Fibroblast of skin of left quadriceps (primary cell): ENCODE results near the gene DNASE1L1.

Experiments used
- DNase-seq, 2 experiments: peaks; one replicate each; pipeline ENCODE4 v3.0.0-alpha.2; 2013; ENCODE audit warnings: low read depth in 2 of 2

The DNASE1L1 gene

DNA sequence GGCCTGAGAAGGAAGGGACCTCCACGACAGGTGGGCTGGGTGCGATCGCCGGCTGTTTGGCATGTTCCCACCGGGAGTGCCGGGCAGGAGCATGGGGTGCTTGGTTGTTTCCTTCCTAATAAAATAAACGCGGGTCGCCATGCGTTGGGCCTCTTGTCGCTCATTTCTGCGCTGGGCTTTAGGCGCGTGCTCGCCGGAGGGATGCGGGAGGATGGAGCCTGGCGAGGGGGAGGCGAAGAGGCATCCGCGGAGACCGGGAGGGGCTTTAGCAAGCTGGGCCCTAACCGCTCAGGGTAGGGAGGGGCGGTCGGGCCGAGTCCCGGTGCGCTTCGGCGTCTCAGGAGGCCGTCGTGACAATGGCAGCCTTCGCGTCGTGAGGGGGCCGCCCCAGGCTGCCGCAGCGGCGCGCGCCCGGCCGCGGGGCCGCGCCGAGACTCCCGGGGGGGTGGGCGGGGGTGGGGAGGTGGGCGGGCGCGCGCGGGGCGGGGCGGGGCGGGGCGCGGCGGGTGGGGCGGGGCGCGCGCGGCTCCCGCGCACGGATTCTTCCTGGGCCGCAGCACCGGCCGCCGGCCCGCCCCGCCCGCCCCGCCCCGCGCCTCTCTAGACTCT lies 27.4 kb upstream of the DNASE1L1 start:
- DNase-seq: no peak

DNA sequence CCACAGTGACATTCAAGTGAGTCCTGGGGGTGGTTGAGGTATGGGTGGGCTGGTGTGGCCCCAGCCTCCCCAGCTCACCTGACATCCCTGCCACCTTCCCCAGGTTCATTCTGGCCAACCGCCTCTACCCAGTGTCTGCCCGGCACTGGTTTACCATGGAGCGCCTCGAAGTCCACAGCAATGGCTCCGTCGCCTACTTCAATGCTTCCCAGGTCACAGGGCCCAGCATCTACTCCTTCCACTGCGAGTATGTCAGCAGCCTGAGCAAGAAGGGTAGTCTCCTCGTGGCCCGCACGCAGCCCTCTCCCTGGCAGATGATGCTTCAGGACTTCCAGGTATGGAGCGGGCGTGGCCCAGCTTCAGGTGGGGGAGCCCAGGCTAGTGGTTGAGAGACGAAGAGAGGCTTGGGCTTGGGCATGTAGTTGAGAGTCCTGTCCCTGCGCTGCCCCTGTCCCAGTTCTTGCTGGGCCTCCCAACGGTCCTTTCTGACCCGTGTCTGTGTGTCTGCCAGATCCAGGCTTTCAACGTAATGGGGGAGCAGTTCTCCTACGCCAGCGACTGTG lies 26.2 kb upstream of the DNASE1L1 start:
- DNase-seq: no peak

DNA sequence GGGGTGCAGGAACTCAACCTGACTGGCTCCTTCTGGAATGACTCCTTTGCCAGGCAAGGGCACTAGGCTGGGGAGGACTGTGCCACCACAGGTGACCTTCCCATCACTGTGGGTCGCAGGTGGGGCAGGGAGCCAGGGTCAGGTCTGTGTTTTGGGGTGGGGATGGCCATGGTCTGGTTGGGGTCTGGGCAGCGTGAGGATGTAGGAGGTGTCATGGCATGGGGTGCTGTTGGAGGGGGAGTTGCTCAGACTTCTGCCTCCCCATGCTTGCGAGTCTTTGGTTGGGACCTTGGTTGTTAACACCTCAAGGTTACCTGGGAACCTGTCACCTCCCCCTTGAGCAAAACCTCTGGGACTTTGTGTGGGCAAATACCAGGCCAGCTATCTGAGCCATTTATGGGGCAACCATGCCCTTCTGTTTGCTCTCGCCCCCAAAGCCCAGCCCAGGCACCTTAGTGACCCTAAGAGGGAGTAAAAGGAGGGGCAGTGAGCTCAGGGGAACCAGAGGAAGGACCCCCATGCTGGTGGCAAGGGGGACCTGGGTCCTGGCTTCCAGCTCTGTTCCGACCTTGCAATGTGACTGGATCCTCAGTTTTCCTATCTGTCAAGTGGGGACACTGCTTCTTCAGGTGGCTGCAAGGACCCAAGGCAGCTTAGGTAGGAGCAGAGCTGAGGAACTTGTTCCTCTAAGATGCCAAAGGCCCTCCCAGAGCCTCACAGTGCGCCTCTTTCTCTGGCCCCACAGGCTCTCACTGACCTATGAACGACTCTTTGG lies 25.5 kb upstream of the DNASE1L1 start:
- no peak for DNase-seq

DNA sequence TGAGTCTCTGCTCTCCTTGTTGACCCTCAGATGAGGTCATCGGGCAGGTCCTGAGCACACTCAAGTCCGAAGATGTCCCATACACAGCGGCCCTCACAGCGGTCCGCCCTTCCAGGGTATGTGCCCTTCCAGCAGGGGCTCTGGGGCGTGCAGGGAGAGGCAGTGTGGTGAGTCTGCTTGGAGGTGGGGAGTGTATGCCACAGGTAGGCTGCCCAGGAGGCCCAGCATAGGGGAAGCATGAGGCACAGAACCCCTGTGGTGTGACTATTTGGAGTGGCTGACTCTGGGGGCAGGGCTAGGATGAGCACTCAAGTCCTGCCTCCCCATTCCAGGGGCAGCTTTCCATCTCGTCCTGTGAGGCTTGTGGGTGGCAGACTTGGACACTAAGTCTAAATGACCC lies 24.6 kb upstream of the DNASE1L1 start:
- no peak for DNase-seq

DNA sequence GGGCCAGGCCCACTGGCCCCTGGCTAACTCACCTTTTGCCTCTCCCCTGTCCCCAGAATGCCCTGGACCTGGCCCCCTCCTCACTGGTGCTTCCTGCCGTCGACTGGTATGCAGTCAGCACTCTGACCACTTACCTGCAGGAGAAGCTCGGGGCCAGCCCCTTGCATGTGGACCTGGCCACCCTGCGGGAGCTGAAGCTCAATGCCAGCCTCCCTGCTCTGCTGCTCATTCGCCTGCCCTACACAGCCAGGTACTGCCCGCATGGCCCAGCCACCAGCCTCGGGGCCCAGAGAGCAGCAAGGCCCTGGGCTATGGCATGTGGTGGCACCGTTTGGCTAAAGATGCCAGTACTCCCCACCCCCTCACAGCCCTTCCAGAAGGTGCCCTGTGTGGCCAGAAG lies 23.2 kb upstream of the DNASE1L1 start:
- DNase-seq: no peak

DNA sequence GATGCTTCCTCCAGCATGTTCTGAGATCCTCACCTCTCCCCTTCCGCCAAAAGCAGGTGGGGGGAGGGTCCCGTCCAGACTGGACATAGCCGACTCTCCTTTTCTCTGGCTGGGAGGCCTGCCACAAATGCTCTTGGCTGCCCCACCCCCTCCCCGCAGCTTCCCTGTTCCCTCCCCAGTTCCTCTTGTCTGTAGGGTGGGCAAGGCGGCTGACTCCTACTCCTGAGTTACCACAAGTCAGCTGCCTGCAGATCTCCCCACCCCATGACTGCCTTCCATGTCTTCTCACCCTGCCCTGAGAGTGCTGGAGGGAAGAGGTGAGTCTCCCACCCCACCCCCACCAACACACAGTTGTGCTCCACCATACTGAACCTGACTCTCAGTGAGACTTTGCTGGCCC lies 22.3 kb upstream of the DNASE1L1 start:
- DNase-seq: no peak

DNA sequence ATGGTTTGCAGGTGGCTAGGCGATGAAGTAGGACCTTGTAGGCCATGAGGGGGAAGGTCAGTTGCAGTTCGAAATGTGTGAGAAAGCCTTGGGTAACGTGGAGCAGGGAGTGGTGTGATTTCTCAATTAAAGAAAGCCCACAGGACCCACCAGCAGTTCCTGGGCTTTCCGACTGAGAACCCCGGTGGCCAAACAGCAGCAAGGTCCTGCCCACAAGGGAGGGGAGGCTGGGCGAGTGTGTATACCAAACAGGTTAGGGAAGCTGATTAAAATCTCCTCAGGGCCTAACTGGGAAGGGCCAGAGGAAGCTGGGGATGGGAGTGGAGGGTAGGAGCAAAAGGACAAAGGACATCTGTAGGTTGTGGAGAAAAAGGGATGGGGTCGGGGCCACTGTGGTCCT lies 21.9 kb upstream of the DNASE1L1 start:
- DNase-seq: no peak

DNA sequence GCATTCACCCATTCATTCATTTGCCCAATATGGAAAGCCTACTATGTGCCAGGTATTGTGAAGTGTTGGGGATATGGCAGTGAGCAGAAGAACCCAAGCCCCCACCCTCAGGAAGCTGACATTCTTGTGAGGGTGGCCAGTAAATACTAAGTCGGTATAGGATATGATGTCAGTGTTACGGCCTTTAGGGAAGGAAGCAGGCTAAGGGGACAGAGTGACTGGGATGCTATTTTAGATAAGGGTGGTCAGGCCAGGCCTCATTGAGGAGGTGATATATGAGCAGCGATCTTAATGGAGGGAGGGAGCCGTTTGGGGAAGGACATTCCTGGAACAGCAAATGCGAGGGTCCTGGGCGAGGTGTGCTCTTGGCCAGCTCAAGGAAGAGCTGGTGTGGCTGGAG lies 21.4 kb upstream of the DNASE1L1 start:
- no peak for DNase-seq

DNA sequence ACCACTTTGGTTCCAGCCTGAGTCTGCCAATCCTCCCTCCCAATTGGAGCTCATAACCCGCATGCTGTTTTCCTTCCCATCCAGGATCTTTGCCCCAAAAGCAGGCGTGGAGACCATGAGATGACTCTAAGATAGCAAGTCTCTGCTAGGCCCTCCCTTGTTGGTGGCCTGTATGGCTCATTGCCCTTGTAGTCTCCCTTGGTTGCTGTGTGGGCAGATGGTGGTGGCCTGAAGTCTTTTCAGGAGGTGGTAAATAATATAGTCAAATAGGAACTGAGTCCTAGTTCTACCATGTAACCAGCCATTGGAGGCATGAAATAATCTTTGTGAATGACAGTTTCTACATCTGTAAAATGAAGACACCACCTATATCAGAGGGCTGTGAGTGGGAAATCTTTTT lies 20.7 kb upstream of the DNASE1L1 start:
- DNase-seq: no peak

DNA sequence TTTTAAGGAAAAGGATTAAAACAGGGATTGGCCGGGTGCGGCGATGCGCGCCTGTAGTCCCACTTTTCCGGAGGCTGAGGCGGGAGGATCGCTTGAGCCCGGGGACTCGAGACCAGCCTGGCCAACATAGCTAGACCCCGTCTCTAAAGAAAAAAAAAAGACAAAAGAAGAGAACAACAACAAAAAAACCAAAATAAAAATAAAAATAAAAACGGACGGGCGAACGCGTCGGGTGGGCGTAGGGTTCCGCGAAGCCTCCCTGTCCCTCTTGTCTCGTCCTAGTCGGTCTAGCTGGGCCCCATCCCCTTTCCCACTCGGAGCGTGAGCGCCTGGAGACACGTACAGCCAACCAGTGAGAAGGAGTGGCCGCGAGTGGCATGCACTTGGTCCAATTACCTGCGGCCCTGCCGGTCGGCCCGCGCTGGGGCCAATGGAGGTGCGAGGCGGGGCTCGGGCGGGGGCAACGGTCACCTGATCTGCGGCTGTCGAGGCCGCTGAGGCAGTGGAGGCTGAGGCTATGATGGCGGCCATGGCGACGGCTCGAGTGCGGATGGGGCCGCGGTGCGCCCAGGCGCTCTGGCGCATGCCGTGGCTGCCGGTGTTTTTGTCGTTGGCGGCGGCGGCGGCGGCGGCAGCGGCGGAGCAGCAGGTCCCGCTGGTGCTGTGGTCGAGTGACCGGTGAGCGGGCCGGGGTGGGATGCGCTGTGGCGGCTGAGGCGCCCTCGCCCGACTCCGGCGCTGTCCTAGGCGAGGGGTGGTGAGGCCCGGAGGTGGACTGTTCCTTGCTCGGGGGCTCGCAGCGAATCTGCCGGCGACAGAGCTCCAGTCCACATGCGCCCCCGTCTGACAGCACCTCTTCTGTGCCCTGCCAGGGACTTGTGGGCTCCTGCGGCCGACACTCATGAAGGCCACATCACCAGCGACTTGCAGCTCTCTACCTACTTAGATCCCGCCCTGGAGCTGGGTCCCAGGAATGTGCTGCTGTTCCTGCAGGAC lies 19.4 kb upstream of the DNASE1L1 start, which contains the start of gene ATP6AP1:
ATP6AP1 (plus strand) TSS at position 502 of the 996 bp plus-strand sequence; CDS start at position 518, 16 bp downstream.
- DNase-seq: peak; percentile 86 to 87

DNA sequence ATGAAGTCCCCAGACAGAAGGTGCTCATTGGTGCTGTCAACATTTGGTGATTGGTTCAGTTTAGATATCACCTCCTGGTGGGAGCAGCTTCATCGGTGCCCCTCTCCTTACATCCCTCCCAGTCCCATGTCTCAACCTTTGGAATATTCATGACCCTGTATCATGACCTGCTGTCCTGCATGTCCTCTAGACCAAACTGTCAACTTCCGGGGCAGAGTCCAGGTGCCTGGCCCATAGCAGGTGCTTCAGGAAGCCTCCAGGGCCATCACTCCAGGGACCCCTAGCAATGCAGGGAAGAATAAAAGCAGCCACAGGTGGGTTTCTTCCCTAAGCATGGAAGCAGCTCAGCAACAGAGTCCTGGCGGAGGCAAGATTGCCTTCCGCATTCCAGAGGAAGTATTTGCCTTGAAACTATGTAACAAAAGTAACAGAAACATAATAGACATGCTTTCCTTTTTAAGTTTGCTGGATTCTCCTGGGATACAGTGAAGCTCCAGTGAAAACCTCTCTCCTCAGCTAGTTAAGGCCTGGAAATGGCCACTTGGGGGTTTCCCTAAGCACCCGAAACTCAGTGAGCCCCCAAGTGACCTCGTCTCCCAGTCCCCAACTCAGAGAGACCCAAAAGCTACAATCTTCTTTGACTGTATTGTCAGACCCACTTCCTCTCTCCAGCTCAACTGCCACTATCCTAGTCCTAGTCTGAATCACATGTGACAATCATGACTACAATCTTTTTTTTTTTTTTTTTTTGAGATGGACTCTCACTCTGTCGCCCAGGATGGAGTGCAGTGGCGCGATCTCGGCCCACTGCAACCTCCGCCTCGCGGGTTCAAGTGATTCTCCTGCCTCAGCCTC lies 18.1 kb upstream of the DNASE1L1 start:
- no peak for DNase-seq

DNA sequence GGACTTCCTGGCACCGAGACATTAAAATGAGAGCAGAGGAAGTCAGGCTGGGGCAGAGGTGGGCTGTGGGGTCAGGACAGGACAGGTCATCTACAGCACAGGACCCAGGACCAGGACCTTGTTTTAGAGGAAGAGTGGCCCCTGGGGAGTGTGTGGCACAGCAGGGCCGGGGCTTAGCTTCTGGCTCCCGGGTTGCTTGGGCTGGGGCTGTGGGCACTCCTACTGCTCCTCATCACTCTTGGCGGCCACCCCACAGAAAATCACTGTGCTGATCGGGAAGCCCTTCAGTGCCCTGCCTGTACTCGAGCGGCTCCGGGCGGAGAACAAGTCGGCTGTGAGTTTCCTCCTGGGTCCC lies 11.3 kb upstream of the DNASE1L1 start:
- DNase-seq: no peak

DNA sequence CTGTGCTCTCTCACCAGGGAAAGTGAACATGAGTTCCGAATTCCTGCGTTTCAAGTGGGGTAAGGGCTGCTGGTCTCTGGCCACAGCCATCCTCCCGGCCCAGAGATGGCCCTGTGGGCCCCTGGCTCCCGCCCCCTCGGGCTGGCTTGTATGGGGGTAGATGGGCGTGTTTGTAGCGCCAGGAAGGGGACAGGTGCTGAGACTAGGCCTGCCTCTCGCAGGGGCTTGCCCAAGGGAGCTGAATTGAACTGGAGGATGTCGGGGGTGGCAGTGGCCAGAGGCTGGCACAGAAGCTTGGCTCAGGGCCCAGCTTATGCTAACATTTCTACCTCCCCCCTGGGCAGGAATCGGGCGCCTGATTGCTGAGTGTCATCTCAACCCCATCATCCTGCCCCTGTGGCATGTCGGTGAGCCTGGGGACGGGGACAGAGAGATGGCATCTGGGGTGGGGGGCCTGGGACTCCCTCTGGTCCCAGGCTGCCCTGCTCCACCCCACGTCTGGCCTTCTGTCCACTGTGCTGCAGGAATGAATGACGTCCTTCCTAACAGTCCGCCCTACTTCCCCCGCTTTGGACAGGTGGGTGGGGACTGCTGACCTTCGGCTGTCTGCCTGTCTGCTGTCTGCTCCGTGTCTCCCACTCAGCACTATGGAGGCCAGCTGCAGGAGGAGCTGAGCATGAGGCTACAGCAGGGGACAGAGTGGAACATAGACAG lies 10.8 kb upstream of the DNASE1L1 start:
- no peak for DNase-seq

DNA sequence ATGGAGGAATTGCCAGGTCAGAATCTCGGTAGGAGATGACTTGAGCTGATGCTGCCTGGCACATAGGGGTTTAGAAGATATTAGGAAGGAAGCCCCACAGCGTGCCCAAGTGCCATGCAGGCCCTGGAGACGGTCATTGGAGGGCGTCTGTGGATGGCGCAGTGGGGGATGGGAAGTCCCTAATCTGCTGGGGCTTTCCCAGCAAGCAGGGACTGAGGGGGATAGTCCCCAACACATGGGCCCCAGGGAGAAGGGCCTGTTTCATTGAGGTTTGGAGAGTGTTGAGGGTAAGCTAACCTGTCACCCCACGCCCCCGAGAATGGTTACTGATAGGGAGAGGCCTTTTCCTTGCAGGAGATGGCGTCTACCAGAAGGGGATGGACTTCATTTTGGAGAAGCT lies 10.1 kb upstream of the DNASE1L1 start:
- no peak for DNase-seq

DNA sequence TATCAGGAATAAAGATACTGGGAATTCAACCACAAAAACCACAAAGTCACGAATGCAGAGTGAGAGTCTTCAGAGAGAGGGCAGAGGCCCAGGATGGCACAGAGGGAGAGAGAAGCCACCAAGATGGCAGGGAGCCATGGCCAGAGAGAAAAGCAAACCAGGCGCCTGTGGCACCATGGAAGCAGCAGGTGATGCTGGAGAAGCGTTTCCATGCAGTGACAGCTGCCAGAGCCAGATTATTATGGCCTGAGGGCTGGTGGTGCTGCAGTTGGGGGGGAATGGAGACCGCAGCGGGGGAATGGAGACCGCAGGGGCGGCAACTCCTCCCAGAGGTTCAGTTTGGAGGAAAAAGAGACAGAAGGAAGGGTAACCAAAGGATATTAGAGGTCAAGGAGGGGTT lies 8.1 kb upstream of the DNASE1L1 start:
- DNase-seq: no peak

DNA sequence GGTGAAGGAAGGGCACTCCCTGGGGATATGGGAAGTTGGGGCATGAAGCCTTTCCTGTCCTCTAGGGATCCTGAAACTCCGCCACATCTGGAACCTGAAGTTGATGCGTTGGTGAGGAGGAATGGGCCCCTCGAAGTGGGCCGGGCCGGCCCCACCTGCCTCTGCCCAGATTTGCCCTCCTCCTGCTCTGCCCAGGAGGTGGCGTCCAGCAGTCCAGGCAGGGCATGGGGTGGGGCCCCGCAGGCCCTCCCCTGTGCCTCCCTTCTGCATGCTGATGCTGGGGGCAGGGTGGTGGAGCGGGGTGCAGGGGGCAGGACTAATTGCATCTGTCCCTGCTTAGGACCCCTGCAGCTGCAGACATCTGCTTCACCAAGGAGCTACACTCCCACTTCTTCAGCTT lies 4.1 kb upstream of the DNASE1L1 start:
- DNase-seq: no peak

DNA sequence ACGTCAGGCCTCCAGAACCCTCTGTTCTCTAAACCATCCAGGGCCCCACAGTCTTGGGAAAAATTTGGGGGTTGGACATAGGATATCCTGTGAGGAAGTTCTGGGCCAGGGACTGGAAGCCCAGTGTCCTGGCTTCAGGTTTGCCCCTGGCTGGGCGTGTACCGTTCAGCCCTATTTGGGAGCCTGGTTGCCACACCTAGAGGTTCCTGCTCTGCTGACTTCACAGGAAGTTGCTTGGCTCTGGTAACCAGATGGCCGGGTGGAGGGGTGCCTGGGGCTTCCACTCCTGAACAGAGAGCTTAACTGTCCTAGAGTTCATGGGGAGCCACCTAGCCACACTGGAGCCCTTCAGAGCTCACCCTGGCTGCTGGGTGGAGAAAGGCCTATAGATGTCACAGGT lies 3.4 kb upstream of the DNASE1L1 start:
- DNase-seq: no peak

DNA sequence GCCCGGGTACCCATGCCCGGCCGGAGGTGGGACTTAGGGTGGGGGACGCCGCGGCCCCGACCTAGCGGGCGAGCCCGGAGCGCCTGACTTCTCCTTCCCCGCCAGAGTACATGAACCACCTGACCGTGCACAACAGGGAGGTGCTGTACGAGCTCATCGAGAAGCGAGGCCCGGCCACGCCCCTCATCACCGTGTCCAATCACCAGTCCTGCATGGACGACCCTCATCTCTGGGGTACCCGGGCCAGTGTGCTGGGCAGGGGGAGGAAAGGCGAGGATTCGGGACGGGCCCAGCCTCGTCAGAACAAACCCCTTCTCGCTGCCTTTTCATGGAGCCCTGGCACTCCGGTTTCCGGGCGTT lies 2.9 kb upstream of the DNASE1L1 start:
- DNase-seq: no peak

DNA sequence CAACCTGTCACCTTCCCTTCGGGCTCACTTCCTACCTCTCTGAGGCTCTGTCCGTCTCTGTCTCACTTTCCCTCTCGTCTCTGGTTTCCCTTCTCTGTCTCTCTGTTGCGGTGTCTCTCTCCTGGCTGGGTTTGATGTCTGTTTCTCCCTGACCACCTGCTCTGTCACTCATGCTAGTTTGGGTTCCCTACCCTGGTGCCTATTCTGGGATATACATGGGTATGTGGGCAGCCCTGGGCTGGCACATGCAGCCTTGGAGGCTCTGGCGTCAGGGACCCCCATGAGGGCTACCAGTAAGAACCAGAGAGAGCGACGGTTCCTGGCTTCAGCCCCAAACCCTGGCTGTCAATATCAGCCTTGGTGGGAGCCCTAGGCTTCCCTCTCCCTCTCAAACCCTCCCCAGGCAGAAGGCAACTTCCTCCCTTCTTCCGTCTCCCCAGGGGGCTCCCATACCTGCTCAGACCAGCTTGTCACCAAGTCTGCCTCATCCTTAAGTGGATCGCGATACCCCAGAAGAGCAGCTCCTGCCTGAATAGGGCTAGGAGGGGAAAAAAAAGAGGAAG lies 314 bp downstream of the DNASE1L1 start:
- no peak for DNase-seq

DNA sequence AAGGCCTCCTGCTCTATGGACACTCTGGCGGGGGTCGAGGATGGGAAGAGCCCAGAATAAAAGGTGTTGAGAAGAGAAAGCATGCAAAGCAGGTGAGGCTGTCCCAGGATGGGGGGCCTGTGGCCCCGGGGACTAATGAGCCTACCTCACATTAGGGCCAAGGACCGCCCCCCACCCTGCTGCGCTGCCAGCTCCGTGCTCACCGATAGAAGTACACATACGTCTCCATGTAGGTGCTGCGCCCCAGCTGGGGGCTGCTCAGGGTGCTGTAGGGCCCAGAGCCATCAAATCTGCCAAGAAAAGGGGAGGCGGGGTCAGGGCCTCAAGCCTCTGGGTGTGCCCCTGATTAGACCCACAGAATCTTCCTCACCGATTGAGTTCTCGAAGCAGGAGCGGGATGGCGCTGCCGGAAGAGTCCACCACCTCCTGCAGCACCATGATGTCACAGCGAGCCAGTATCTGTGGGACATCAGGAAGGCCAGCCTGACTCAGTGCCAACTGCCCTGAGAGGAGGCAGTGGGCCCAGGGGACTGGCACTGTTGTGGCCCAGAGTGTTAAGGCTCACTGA lies 4.3 kb downstream of the DNASE1L1 start:
- no peak for DNase-seq
